ENCODE measurements around the gene PEMT. TPM values are rescaled to one million over a fixed set of nuclear protein-coding genes. Genes with fewer than 3 reads are reported as not detected.
A peak's percentile ranks its signal among the peaks of the same experiment; 100 is the strongest.

The PEMT gene
- total RNA-seq, 1 donor from 2014 or later, result 31.1 TPM

DNA sequence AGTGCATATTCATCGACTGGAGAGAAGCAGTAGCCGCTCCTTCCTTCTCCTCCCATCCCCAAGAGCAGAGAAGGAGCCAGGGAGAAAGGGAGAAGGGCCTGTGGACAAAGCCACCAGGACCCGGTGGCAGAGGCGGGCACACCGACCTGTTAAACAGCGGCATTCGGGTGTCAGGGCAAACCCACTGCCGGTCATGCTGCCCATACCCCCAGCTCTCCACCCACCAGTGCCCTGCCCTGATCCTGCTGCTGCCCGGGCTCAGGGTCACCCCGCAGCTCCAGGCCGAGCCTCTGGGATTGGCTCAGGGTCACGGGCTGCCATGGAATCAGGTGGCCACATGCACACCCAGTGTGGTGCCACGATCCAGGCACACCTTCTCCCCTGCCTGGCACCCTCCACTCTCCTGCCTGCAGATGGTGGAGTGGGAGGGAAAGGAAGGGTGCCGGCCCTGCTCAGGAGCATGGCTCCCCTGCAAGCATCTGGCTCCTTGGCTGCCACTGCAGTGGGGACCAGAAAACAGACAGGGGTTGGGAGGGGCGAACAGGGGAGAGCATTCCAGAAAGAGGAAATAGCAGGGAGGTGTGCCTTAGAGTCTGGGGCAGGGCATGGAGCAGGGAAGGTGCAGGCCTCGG lies 77.0 kb downstream of the PEMT start:
- no peaks in the 10 kb centered on the region for H3K27me3 Mint-ChIP-seq (ENCODE audit: low read depth)
- no peaks in the 10 kb centered on the region for H3K36me3 Mint-ChIP-seq (ENCODE audit: low read depth)
- no peak overlapping the region for H3K27ac Mint-ChIP-seq (ENCODE audit: unreplicated experiment)
- H3K4me3 Mint-ChIP-seq (ENCODE audit: unreplicated experiment), result no peak overlapping the region
- no peaks in the 10 kb centered on the region for H3K9me3 Mint-ChIP-seq (ENCODE audit: low read depth)
- TF ChIP-seq, protein P1, sequence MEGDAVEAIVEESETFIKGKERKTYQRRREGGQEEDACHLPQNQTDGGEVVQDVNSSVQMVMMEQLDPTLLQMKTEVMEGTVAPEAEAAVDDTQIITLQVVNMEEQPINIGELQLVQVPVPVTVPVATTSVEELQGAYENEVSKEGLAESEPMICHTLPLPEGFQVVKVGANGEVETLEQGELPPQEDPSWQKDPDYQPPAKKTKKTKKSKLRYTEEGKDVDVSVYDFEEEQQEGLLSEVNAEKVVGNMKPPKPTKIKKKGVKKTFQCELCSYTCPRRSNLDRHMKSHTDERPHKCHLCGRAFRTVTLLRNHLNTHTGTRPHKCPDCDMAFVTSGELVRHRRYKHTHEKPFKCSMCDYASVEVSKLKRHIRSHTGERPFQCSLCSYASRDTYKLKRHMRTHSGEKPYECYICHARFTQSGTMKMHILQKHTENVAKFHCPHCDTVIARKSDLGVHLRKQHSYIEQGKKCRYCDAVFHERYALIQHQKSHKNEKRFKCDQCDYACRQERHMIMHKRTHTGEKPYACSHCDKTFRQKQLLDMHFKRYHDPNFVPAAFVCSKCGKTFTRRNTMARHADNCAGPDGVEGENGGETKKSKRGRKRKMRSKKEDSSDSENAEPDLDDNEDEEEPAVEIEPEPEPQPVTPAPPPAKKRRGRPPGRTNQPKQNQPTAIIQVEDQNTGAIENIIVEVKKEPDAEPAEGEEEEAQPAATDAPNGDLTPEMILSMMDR (IDR thresholded peaks at IDR 0.05), result no peak
- DNase-seq (ENCODE audit: low spot score), result peak; percentile 56
- H3K4me1 Mint-ChIP-seq (ENCODE audit: low read depth), result peaks cover 10% of the 10 kb centered on the region

DNA sequence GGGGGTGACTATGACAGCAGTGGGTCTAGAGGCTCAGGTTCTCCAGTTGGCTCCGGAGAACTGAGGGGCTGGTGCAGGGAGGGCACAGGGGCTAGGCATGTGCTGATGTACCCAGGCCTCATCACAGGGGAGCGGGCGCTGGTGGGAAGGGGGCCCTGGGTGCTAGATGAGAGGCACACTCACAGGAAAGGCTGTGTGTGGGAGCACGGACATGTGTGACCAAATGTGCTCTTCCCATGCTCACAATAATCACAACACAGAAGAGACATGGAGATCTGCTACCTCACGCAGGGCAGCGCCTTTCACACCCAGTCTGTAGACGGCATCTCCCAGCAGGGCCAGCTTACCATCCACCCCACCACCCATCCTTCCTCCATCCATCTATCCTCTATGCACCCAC lies 77.9 kb downstream of the PEMT start:
- Mint-ChIP-seq H3K27ac (ENCODE audit: unreplicated experiment) (no peak overlapping the region), H3K4me1 (ENCODE audit: low read depth) (peaks cover 10% of the 10 kb centered on the region), H3K36me3 (ENCODE audit: low read depth) (no peaks in the 10 kb centered on the region), H3K9me3 (ENCODE audit: low read depth) (no peaks in the 10 kb centered on the region), H3K27me3 (ENCODE audit: low read depth) (no peaks in the 10 kb centered on the region), H3K4me3 (ENCODE audit: unreplicated experiment) (no peak overlapping the region)
- peak; percentile 56 for DNase-seq (ENCODE audit: low spot score)
- TF ChIP-seq, protein P1 (IDR thresholded peaks at IDR 0.05), result no peak

DNA sequence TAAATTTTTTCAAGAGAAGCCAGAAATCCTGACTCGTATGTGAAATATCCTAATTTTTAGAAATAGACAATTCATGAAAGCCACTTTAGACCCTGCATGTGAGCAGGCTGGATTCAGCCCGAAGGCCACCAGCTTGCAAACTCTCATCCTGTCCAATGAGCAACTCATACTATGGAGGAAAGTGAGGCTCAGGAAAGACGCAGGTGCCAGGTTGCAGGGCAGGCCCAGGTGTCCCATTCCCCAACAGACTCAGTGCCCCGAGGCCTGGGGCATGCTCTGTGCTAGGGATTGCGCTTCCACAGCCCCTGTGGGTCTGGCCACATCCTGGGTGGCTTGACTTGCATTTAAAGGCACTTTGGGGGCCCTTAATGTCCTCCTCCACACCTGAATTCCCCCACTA lies 78.6 kb downstream of the PEMT start:
- peak; percentile 49 for DNase-seq (ENCODE audit: low spot score)
- TF ChIP-seq, protein P1 (IDR thresholded peaks at IDR 0.05), result no peak
- Mint-ChIP-seq H3K27me3 (ENCODE audit: low read depth) (no peaks in the 10 kb centered on the region), H3K4me1 (ENCODE audit: low read depth) (peaks cover 10% of the 10 kb centered on the region), H3K9me3 (ENCODE audit: low read depth) (no peaks in the 10 kb centered on the region), H3K4me3 (ENCODE audit: unreplicated experiment) (no peak overlapping the region), H3K36me3 (ENCODE audit: low read depth) (no peaks in the 10 kb centered on the region), H3K27ac (ENCODE audit: unreplicated experiment) (no peak overlapping the region)

DNA sequence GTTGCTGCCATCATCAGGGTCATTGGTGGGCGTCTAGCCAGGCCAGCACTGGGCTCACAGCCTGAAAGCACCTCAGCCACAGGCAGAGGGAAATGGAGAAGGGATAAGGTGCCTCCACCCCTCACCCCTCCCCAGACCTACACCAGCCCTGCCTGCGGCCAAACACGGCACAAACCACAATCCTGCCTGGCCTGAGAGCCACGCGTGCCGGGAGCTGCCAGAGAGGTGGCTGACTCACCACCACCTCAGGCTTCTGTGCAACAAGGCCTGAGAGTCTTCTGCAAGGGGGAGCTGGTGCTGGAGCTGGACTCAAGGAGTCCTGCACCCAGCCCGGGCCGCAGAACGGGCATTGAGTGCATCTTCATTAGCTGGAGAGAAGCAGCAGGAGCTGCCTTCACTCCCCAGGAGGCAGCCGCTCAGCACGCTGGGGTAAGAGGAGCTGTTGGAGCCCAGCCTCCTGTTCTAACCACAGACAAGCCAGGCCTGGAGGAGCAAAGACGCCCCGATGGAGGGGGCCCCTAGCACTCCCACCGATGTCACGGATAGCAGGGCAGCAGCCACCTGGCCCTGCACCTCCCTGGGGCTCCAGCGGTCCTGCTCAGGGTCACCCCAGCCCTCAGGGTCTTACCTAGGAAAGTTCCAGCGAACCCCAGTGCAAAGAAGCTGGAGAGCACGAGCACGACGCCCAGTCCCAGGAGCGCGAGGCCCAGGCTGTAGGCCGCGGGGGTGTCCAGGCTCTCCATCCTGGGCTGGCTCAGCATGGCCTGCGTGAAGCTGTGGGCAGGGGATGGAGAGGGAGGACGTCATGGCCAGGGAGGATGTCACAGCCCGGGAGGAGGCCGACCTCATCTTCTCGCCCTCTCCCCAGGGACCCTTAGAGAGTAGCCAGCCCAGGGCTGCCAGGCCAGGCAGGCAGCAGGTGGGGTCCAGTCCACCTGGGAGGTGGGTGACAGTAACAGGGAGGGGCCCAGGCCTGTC lies 79.3 kb downstream of the PEMT start:
- Mint-ChIP-seq H3K36me3 (ENCODE audit: low read depth) (no peaks in the 10 kb centered on the region), H3K27me3 (ENCODE audit: low read depth) (no peaks in the 10 kb centered on the region), H3K4me3 (ENCODE audit: unreplicated experiment) (no peak overlapping the region), H3K27ac (ENCODE audit: unreplicated experiment) (no peak overlapping the region), H3K4me1 (ENCODE audit: low read depth) (peaks cover 10% of the 10 kb centered on the region), H3K9me3 (ENCODE audit: low read depth) (no peaks in the 10 kb centered on the region)
- DNase-seq (ENCODE audit: low spot score), result peak; percentile 79
- TF ChIP-seq, protein P1 (IDR thresholded peaks at IDR 0.05), result no peak

DNA sequence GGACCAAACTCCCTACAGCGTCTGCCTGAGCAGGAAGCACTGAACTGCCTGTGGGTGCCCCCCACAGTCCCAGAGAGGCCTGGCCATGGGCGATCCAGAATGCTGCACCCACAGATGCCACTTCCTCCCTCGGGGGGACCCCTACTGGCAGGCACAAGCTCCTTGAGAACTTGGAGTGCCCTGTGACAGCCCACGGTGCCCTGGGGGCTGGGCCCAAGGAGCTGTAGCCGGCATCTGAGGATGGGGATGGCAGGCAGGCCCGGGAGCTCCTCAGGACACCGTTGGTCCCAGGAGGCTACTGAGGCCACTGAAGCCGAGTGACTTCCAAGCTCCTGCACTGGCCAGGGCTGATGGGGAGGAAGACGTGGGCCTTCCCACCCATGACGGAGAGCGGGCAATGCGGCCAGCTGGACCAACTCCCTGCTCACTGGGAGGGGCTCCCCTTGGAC lies 80.2 kb downstream of the PEMT start:
- peaks cover 9% of the 10 kb centered on the region for H3K4me1 Mint-ChIP-seq (ENCODE audit: low read depth)
- H3K27ac Mint-ChIP-seq (ENCODE audit: unreplicated experiment), result no peak overlapping the region
- no peaks in the 10 kb centered on the region for H3K9me3 Mint-ChIP-seq (ENCODE audit: low read depth)
- DNase-seq (ENCODE audit: low spot score), result peak; percentile 79
- no peaks in the 10 kb centered on the region for H3K27me3 Mint-ChIP-seq (ENCODE audit: low read depth)
- H3K36me3 Mint-ChIP-seq (ENCODE audit: low read depth), result no peaks in the 10 kb centered on the region
- TF ChIP-seq, protein P1 (IDR thresholded peaks at IDR 0.05), result no peak
- H3K4me3 Mint-ChIP-seq (ENCODE audit: unreplicated experiment), result no peak overlapping the region

Data from chondrocyte (in vitro differentiated cells).